Fibroblast of mammary gland (primary cell): Measurements from ENCODE around the gene ACTRT3.

ENCODE experiments used
- DNase-seq: peaks from one replicate; pipeline ENCODE4 v3.0.0-alpha.2; 2010; ENCODE audit warnings: low read depth
- H3K4me3 ChIP-seq: 2 replicates; pipeline ENCODE4 v1.5.1; 2011; ENCODE audit warnings: low read depth, mild to moderate bottlenecking, low read length, moderate library complexity; ENCODE audit not compliant: control insufficient read depth
- CTCF ChIP-seq: conservative IDR thresholded peaks from 2 replicates; pipeline ENCODE4 v1.5.1; 2011; ENCODE audit warnings: low read depth, low read length, inconsistent platforms; ENCODE audit not compliant: control insufficient read depth, insufficient read depth

ACTRT3 gene

GRCh38 chr3:169760479-169760878, 8.9 kb downstream of the ACTRT3 start:
- TF ChIP-seq CTCF = no peak
- H3K4me3 ChIP-seq = no peak overlapping the region
- DNase-seq = peak; percentile 83

GRCh38 chr3:169759256-169759655, 10.1 kb downstream of the ACTRT3 start:
- peak; percentile 52 for DNase-seq
- TF ChIP-seq CTCF = no peak
- no peak overlapping the region for H3K4me3 ChIP-seq

GRCh38 chr3:169758359-169758994, 10.9 kb downstream of the ACTRT3 start:
- no peak overlapping the region for H3K4me3 ChIP-seq
- DNase-seq = no peak
- TF ChIP-seq CTCF = no peak

- no peak for DNase-seq
- no peak for TF ChIP-seq CTCF
- no peak overlapping the region for H3K4me3 ChIP-seq
These were observed 13.9 kb downstream of the ACTRT3 start for GRCh38 chr3:169755488-169755887.

- DNase-seq = no peak
- H3K4me3 ChIP-seq = no peak overlapping the region
- TF ChIP-seq CTCF = no peak
These were observed 14.7 kb downstream of the ACTRT3 start for GRCh38 chr3:169754711-169755110.

GRCh38 chr3:169751875-169752274, 17.5 kb downstream of the ACTRT3 start:
- no peak for TF ChIP-seq CTCF

GRCh38 chr3:169750665-169751064, 18.7 kb downstream of the ACTRT3 start:
- no peak for TF ChIP-seq CTCF
- no peak for DNase-seq

More at GRCh38 chr3:169751875-169752274, 17.5 kb downstream of the ACTRT3 start:
- no peak for DNase-seq
- H3K4me3 ChIP-seq = no peak overlapping the region

More at GRCh38 chr3:169750665-169751064, 18.7 kb downstream of the ACTRT3 start:
- H3K4me3 ChIP-seq = no peak overlapping the region
